Astrocyte of the spinal cord (primary cell): ENCODE data around the gene RPL6.

ENCODE experiments used
- DNase-seq: peaks from one replicate; pipeline ENCODE4 v3.0.0; 2011; ENCODE audit warnings: low read depth, low spot score
- H3K4me3 ChIP-seq: 2 replicates; pipeline ENCODE4 v1.5.1; 2011; ENCODE audit warnings: low read depth, mild to moderate bottlenecking, low read length, moderate library complexity
- CTCF ChIP-seq: IDR thresholded peaks from 2 replicates; pipeline ENCODE4 v1.5.1; 2012; ENCODE audit warnings: low read depth, mild to moderate bottlenecking, low read length, inconsistent platforms
- in situ Hi-C: cut with HindIII; loops from 2 replicates; pipeline ENCODE4 v1.10.0; 2017; ENCODE audit warnings: low sequenced_read_pairs

Gene RPL6

DNA sequence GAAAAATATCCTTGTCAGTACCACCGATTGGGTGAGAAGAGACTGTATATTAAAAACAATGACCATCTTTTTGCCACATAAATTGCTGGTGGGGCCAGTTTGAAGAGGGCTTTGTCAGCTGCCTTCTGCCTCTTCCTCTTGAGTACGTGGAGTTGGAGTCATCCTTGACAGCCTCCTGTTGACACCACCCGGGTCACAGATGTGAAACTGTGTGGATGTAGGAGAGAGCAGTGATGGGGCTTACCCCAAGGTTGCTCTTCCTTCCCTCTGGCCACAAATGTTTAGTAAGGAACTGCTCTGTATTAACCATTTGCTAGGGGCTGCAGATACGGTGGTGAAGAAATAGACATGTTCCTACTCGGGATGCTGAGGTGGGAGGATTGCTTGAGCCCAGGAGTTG, 21.5 kb upstream of the RPL6 start:
- no peak overlapping the region for H3K4me3 ChIP-seq
- in situ Hi-C loops: no loop called here
- no peak for DNase-seq
- TF ChIP-seq CTCF: no peak

- in situ Hi-C loops: no loop called here
- TF ChIP-seq CTCF: no peak
- H3K4me3 ChIP-seq: no peak overlapping the region
- no peak for DNase-seq
These were observed 18.4 kb upstream of the RPL6 start for GRCh38 chr12:112427760-112428159.

GRCh38 chr12:112425582-112426382, 16.4 kb upstream of the RPL6 start:
- no peak for TF ChIP-seq CTCF
- no peak for DNase-seq
- no peak overlapping the region for H3K4me3 ChIP-seq
- in situ Hi-C loops: no loop called here

- H3K4me3 ChIP-seq: no peak overlapping the region
- in situ Hi-C loops: no loop called here
- DNase-seq: no peak
- TF ChIP-seq CTCF: no peak
These were observed 14.7 kb upstream of the RPL6 start for GRCh38 chr12:112424126-112424525.

DNA sequence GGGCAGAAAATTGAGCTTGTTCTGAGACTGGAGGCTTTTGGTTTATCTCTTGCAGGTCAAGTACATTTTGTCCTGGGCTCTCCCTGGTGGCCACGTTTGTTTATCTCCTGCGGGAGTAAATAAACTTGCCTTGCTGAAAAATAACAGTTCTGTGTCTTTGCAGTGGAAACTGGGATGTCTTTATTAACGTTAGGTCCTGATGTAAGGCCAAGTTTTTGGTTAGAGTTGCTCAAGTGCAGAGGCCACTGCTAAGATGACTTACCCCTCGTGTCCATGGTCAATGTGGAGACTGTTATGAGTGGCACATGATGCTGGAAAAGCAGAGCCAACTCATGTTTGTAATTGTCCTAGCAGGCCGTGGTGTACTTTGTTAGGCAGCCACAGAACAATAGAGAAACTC, 13.1 kb upstream of the RPL6 start:
- TF ChIP-seq CTCF: no peak
- no peak for DNase-seq
- in situ Hi-C loops: no loop called here
- H3K4me3 ChIP-seq: no peak overlapping the region

- in situ Hi-C loops: no loop called here
- no peak for DNase-seq
- TF ChIP-seq CTCF: no peak
These were observed 12.0 kb upstream of the RPL6 start for GRCh38 chr12:112421363-112421762.

More at GRCh38 chr12:112421363-112421762, 12.0 kb upstream of the RPL6 start:
- no peak overlapping the region for H3K4me3 ChIP-seq
